T47D (cell line): ENCODE data around the gene CHMP1A.
A peak's percentile ranks its signal among the peaks of the same experiment; 100 is the strongest.

Source experiments
- DNase-seq, 2 experiments: peaks; one replicate each; pipeline versions ENCODE4 v3.0.0 to v3.0.0-alpha.2; 2011 to 2012; ENCODE audit warnings: low read depth in 1 of 2, low spot score in 1 of 2
- JUND ChIP-seq: IDR thresholded peaks from 2 replicates; pipeline ENCODE4 v1.6.1; 2012; ENCODE audit warnings: low read depth
- in situ Hi-C: cut with HindIII; loops from 2 replicates; pipeline ENCODE4 v1.10.0; 2016; ENCODE audit warnings: low sequenced_read_pairs, low pct_unique_long_range_greater_than_20kb

Gene CHMP1A

GRCh38 chr16:89621136-89621697 is 36.3 kb downstream of the CHMP1A start:
- no peak for TF ChIP-seq JUND

DNA sequence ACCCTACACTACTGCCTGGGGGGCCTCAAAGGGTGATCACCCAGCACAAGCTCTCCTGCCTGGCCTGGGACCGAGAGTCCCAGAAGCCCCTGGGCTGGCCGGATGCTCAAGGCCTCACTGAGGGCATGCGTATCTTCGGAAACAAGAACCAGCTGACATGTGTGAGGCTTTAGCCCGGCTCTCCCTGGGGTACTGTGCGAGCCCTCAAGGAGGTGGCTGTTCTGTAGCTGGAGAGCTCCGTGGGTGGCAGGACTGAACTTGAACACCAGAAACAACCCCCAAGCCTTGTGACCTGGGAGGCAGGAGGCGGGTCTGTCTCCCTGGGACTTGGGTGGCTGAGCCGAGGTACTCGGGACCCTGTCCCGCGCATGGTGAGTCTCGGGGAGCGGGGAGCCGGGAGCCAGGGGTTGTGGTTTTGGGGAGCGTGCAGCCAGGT is 37.1 kb downstream of the CHMP1A start:
- no peak for TF ChIP-seq JUND
- in situ Hi-C loops = no loop called here

More at GRCh38 chr16:89621136-89621697, 36.3 kb downstream of the CHMP1A start:
- in situ Hi-C loops = no loop called here
- no peak for DNase-seq

DNA sequence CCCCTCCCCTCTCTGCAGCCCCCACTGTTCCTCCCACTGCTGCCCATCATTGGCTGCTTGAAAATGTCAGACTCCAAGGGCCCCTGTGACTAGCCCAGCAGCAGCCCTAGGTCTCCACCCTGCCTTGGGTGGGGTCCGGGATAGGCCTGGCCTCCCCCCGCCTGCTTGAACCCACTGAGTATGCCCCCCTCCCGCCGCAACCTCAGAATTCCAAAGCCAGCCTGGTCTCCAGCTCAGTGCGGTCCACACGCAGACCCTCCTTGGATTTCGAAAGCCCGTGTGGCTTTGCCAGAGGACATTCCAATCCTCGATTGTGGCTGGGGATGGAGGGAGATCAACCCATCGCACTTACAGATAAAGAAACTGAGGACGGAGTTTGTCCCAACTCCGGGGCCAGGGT is 37.7 kb downstream of the CHMP1A start:
- no peak for DNase-seq
- in situ Hi-C loops = no loop called here
- no peak for TF ChIP-seq JUND

More for the DNA sequence above, 37.1 kb downstream of the CHMP1A start:
- DNase-seq = no peak

DNA sequence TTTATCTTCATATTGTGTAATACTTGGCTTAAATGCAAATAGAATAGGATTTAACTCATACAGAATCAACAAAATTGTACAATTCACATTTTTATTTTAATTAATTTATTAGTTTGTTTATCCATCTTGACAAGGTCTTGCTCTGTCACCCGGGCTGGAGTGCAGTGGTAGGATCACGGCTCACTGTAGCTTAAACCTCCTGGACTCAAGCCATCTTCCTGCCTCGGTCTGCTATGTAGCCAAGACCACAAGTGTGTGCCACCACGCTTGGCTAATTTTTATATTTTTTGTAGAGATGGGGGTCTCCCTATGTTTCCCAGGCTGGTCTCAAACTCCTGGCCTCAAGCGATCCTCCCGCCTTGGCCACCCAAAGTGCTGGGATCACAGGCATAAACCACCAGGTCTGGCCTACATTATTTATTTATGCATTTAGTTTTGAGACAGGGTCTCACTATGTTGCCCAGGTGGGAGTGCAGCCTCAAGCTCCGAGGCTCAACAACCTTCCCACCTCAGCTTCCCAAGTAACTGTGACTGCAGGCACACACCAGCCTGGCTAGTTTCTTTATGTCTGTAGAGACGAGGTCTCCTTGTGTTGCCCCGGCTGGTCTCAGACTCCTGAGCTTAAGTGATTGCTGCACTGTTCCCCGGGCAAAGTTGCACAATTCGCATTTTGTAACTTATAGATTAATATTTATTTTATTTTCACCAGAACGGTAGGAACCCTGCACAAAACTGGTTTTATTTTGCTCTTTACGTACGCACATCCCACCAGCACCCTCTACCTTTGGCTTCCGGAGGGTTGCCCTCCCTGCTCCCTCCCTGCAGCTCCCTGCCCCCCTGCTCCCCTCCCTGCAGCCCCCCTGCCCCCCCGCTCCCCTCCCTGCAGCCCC is 39.2 kb downstream of the CHMP1A start:
- in situ Hi-C loops = no loop called here
- DNase-seq = no peak
- TF ChIP-seq JUND = no peak

DNA sequence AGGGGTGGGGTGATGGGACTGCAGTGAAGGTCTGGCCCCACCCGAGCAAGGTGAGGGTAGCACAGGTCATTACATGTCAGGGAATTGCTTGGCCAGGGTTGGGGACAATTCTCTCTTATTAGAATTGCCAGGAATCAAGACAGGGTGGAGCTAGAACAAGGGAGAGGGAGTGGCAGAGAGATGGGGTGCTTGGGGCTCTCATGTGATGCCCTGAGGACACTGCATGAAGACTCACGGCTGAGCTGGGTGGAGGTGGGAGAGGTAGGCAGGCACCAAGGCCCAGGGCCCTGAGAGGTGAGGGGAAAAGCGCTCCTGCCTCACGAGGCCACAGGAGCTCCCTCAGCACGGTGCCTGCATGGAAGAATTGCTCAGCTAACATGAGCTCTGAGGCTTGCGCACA is 40.5 kb downstream of the CHMP1A start:
- no peak for DNase-seq
- in situ Hi-C loops = no loop called here
- TF ChIP-seq JUND = no peak

- no peak for TF ChIP-seq JUND
- DNase-seq = no peak
- in situ Hi-C loops = no loop called here
Observed at GRCh38 chr16:89616623-89617022, 40.9 kb downstream of the CHMP1A start.

DNA sequence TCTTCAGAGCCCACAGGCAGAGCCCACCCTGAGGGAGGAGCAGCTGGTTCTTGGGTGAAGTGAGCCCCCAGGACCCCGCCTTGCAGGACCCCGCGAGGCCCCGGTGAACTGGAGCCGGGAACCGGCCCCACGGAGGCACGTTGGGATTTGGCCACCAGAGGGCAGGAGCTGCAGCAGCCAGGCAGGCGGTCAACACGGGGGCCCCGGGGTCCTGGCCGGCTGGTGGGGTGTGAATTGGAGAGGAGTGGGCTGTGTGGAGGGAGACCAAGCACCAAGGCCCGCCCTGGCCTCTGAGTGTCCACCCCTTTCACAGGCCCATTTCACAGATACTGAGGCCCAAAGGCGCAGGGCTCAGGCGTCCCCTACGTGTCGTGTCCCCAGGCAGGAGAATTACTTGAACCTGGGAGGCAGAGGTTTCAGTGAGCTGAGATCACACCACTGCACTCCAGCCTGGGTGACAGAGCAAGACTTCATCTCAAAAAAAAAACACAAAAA is 41.9 kb downstream of the CHMP1A start:
- DNase-seq = peak in 1 of 2 experiments; percentile 39
- in situ Hi-C loops = no loop called here
- no peak for TF ChIP-seq JUND

DNA sequence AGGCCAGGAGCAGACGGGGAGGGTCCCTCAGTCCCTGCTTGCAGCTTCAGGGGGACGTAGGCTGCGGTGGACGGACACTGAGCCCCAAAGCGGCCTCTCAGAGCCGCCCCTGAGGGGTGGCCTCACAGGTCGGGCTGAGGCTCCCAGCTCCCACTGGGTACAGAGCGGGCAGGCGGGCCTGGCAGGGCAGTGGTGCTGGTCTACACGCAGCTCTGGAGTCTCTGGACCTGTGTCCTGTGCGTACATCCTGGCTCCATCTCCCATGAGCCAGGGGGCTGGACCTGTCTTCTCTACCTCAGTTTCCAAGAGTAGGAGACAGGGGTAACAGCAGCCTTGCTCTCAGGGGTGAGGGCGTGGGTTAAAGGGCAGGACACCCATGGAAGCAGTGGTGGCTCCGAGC is 42.3 kb downstream of the CHMP1A start:
- in situ Hi-C loops = no loop called here
- TF ChIP-seq JUND = no peak
- DNase-seq = no peak

GRCh38 chr16:89613954-89614459 is 43.5 kb downstream of the CHMP1A start:
- DNase-seq = no peak
- in situ Hi-C loops = no loop called here
- TF ChIP-seq JUND = no peak

GRCh38 chr16:89613231-89613953 is 44.1 kb downstream of the CHMP1A start, which contains the start of gene DPEP1:
Gene DPEP1 (plus strand): TSS chr16:89613642. CDS start chr16:89630411, 16,769 bp downstream.
- DNase-seq = no peak
- in situ Hi-C loops = no loop called here
- TF ChIP-seq JUND = no peak

GRCh38 chr16:89612415-89613166 is 44.9 kb downstream of the CHMP1A start:
- in situ Hi-C loops = no loop called here
- no peak for TF ChIP-seq JUND
- no peak for DNase-seq

DNA sequence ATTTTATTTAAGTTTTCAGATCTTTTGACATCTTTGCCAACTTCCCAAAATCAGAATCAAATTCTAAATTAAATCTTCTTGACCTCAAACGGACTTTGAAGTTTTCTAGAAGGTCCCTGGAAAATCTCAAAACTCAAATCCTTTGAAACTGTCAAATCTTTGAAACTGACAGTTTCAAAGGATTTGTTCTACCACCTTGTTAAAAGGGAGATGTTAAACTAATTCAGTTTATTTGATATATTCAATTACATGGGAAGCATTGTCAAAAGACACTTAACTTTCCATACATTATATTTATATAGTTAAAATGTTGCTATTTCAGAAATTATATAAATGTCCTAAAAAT is 47.4 kb downstream of the CHMP1A start:
- no peak for TF ChIP-seq JUND
- in situ Hi-C loops = no loop called here
- no peak for DNase-seq
